ENCODE results near the gene TBX2. TPM values are rescaled to one million over a fixed set of nuclear protein-coding genes. Genes with fewer than 3 reads are reported as not detected.

The TBX2 gene
- total RNA-seq, 1 donor from 2014 or later = 16.1 TPM

DNA sequence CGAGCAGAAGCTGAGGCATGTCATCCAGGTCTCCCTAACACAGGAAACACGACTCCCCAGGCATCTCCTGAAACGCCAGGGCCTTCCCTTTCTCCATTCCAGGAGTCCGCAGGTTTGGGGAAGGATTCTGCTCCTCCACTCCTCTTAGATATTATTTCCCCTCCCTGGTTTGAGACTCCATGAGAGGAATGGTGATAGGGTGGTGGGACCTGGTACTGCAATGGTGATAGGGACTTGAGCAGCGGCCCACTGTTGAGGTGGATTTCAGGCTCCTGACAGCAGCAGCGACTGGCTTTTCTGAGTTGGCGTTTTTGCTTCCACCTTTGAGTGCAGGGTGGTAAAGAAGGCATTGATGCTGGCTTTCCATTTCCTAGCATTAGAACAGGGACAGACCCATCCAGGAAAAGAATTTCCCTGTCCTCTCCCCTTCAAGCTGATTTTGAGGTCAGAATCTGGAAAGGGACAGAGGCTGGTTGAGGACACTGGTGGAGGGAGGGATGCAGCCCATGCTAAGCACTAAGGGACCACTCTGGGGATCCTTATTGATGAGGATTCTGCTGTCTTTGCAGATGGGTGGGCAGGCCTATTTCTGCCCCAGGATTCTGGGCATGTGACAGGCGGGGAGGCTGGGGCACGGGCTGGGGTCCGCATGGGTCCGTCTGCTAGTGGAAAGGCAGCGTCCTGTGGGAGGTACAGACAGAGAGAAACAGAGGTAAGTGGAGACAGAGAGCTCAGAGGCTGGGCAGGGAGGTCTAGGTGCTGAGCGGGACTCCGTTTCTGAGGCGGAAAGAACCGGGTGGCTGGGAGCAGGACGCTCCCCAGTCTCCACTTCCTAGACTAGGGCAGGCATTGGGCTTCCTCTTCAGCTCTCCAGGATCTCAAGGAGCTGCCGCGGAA, 51.2 kb downstream of the TBX2 start:
- H3K4me1 Mint-ChIP-seq = peaks cover 12% of the 10 kb centered on the region
- no peaks in the 10 kb centered on the region for H3K9me3 Mint-ChIP-seq
- H3K27ac Mint-ChIP-seq (ENCODE audit: unreplicated experiment) = no peak overlapping the region
- no peak for DNase-seq (ENCODE audit: low read depth, low spot score)
- H3K4me3 Mint-ChIP-seq = peak overlapping the region; percentile 64
- no peak for TF ChIP-seq CTCF (conservative IDR thresholded peaks at IDR 0.05)
- peaks cover 3% of the 10 kb centered on the region for H3K36me3 Mint-ChIP-seq (ENCODE audit: low read depth)
- peaks cover 90% of the 10 kb centered on the region for H3K27me3 Mint-ChIP-seq (ENCODE audit: low read depth)

DNA sequence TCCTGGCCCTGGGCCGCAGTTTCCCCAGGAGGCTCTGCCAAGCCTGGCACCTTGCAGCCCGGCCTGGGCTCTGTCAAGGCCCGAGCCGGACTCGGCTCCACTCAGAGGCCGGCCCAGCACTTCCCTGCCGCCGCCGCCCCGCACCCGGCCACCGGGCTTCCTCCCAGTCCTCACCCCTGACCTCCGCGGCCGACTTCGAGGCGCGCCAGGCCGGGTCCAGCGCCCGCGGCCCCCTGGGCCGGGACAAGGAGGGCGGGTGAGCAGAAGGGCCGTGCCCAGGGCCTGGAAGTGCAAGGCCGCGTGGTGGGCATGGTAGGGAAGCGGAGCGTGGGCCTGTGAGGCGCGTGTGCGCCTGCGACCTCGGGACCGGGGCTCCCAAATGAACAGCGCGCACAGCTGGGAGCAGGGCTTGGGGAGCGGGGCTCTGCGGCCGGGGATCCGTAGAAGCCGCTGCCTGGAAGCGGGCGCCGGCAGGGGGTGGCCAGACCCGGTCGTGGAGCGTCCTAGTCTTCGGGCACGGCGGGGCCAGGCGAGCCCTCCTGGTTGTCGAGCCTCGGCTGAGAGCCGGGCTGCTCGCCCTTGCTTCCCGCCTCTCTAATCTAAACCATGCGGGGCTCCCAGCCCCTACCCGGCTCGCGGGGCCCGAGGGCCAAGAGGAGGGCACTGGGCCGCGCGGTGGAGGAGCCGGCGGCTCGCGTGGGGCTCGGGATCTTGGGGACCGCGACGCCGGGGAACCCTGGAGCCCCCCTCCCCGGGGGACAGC, 52.1 kb downstream of the TBX2 start:
- peaks cover 88% of the 10 kb centered on the region for H3K27me3 Mint-ChIP-seq (ENCODE audit: low read depth)
- no peak overlapping the region for H3K4me3 Mint-ChIP-seq
- TF ChIP-seq CTCF (conservative IDR thresholded peaks at IDR 0.05) = no peak
- DNase-seq (ENCODE audit: low read depth, low spot score) = no peak
- H3K4me1 Mint-ChIP-seq = peaks cover 12% of the 10 kb centered on the region
- peaks cover 3% of the 10 kb centered on the region for H3K36me3 Mint-ChIP-seq (ENCODE audit: low read depth)
- no peaks in the 10 kb centered on the region for H3K9me3 Mint-ChIP-seq
- no peak overlapping the region for H3K27ac Mint-ChIP-seq (ENCODE audit: unreplicated experiment)

- Mint-ChIP-seq H3K9me3 (no peaks in the 10 kb centered on the region), H3K27ac (ENCODE audit: unreplicated experiment) (no peak within 1 kb of the TSS), H3K36me3 (ENCODE audit: low read depth) (peaks cover 3% of the 10 kb centered on the region), H3K27me3 (ENCODE audit: low read depth) (peaks cover 93% of the 10 kb centered on the region), H3K4me3 (peak within 1 kb of the TSS; percentile 76), H3K4me1 (peaks cover 18% of the 10 kb centered on the region)
- no peak for TF ChIP-seq CTCF (conservative IDR thresholded peaks at IDR 0.05)
- DNase-seq (ENCODE audit: low read depth, low spot score) = no peak
Measured at GRCh38 chr17:61452301-61453290, 53.0 kb downstream of the TBX2 start, which contains the start of gene TBX4. Gene TBX4 (plus strand): TSS chr17:61452422. CDS start chr17:61456491, 4,069 bp downstream.

DNA sequence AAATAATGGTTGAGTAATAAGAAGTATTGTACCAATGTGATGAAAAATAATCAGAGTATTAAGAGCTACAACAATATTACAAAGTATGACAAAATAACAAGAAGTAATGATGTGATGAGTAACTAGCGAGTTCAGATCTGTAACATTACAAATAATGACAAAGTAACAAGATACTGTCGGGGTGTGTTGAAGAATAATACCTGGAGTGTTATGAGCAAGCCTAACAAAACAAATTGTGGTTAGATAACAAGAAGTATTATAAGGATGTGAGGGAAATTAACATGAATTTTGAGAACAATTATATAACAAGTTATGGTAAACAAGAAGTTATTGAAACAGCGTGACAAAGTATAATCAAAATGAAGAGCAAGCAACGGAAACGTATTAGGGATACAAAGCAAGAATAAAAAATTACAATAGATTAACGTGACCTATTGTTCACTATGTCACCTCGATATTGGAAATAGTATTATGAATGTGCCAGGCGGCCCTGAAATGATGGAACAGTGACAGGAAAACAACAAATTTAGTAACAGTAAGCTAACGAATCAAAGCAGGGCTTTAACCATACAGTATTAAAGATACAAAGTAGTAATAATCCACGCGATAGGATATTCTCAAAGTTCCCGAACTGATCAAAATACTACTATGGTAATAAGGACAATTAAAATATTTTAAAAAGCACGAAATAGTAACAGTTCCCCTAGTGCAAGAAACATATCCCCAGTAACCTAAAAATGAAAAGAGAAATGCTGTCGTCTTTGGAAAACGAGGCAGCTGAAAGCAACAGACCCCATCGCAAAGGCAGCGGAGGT, 54.1 kb downstream of the TBX2 start:
- TF ChIP-seq CTCF (conservative IDR thresholded peaks at IDR 0.05) = no peak
- Mint-ChIP-seq H3K4me3 (peak overlapping the region; percentile 25), H3K36me3 (ENCODE audit: low read depth) (peaks cover 3% of the 10 kb centered on the region), H3K27me3 (ENCODE audit: low read depth) (peaks cover 96% of the 10 kb centered on the region), H3K9me3 (no peaks in the 10 kb centered on the region), H3K4me1 (peaks cover 29% of the 10 kb centered on the region), H3K27ac (ENCODE audit: unreplicated experiment) (no peak overlapping the region)
- DNase-seq (ENCODE audit: low read depth, low spot score) = no peak

Data from neural crest cell (in vitro differentiated cells).